HEK293 (cell line): ENCODE data around the gene MAP4K5.

Source experiments
- CTCF ChIA-PET: fragments of 350-600 bp; formaldehyde crosslinking; extraction: SDS; loops from one replicate; lab custom pipeline; 2021; ENCODE audit warnings: antibody characterized with exemption; lab: Yijun Ruan, JAX
- POLR2A ChIA-PET: fragments of 300-600 bp; formaldehyde crosslinking; extraction: SDS; loops from one replicate; lab custom pipeline; 2020; ENCODE audit warnings: antibody characterized with exemption, inconsistent platforms; lab: Yijun Ruan, JAX
- H3K27ac ChIP-seq: fragments of 200-500 bp; sonication (Bioruptor generic); 2 replicates; pipeline ENCODE4 v1.5.1; 2014; ENCODE audit warnings: low read depth, low read length, control low read depth, inconsistent platforms; ENCODE audit errors: extremely low read depth
- H3K36me3 ChIP-seq, 2 experiments: fragments of 200-500 bp in 1 of 2; sonication (Bioruptor generic) in 1 of 2; 1 replicate in 1 of 2; 2 replicates in 1 of 2; pipeline ENCODE4 v1.5.1; 2014 to 2017; ENCODE audit warnings: inconsistent platforms in 2 of 2, low read length in 2 of 2; ENCODE audit not compliant: control insufficient read depth in 2 of 2, insufficient read depth in 1 of 2
- H3K4me1 ChIP-seq: fragments of 200-500 bp; sonication (Bioruptor generic); 2 replicates; pipeline ENCODE4 v1.5.1; 2014; ENCODE audit warnings: mild to moderate bottlenecking, low read length, inconsistent platforms; ENCODE audit not compliant: control insufficient read depth, insufficient read depth
- H3K4me3 ChIP-seq: 2 replicates; pipeline ENCODE4 v1.5.1; 2011; ENCODE audit warnings: low read depth, mild to moderate bottlenecking, control low read depth, low read length, moderate library complexity
- H3K9me3 ChIP-seq: fragments of 200-500 bp; sonication (Bioruptor generic); 2 replicates; pipeline ENCODE4 v1.5.1; 2014; ENCODE audit warnings: low read depth, low read length, inconsistent platforms; ENCODE audit not compliant: control insufficient read depth, insufficient read depth
- BCL6B ChIP-seq: fragments of 450-650 bp; formaldehyde crosslinking; IDR thresholded peaks from 2 replicates; pipeline ENCODE4 v1.5.1; 2017; ENCODE audit warnings: missing biosample characterization, missing genetic modification characterization
- PRDM1 ChIP-seq: fragments of 450-650 bp; formaldehyde crosslinking; IDR thresholded peaks from 2 replicates; pipeline ENCODE4; 2016; ENCODE audit warnings: missing biosample characterization, missing genetic modification characterization
- TRIM28 ChIP-seq: IDR thresholded peaks from 2 replicates; pipeline ENCODE4 v1.6.1; 2011; ENCODE audit warnings: low read length, control low read depth, borderline replicate concordance
- YY1 ChIP-seq: fragments of 450-650 bp; formaldehyde crosslinking; IDR thresholded peaks from 2 replicates; pipeline ENCODE4 v1.5.1; 2018; ENCODE audit warnings: missing biosample characterization, missing genetic modification characterization
- ZBTB17 ChIP-seq: fragments of 450-650 bp; formaldehyde crosslinking; IDR thresholded peaks from 2 replicates; pipeline ENCODE4 v1.5.1; 2016; ENCODE audit warnings: missing biosample characterization, missing genetic modification characterization
- ZBTB20 ChIP-seq: fragments of 450-650 bp; formaldehyde crosslinking; IDR thresholded peaks from 2 replicates; pipeline ENCODE4 v1.5.1; 2016; ENCODE audit warnings: missing biosample characterization, missing genetic modification characterization
- ZNF184 ChIP-seq: fragments of 450-650 bp; IDR thresholded peaks from 2 replicates; pipeline ENCODE4 v1.5.1; 2018; ENCODE audit warnings: missing biosample characterization, mild to moderate bottlenecking, missing genetic modification characterization
- ZNF2 ChIP-seq: fragments of 450-650 bp; formaldehyde crosslinking; IDR thresholded peaks from 2 replicates; pipeline ENCODE4 v1.5.1; 2016; ENCODE audit warnings: missing biosample characterization, missing genetic modification characterization
- ZNF239 ChIP-seq: fragments of 450-650 bp; formaldehyde crosslinking; IDR thresholded peaks from 2 replicates; pipeline ENCODE4 v1.5.1; 2016; ENCODE audit warnings: missing biosample characterization, missing genetic modification characterization
- ZNF530 ChIP-seq: fragments of 450-650 bp; formaldehyde crosslinking; IDR thresholded peaks from 2 replicates; pipeline ENCODE4 v1.5.1; 2016; ENCODE audit warnings: low read depth, missing biosample characterization, missing genetic modification characterization
- ZNF555 ChIP-seq: fragments of 450-650 bp; formaldehyde crosslinking; conservative IDR thresholded peaks from 2 replicates; pipeline ENCODE4 v1.5.1; 2017; ENCODE audit warnings: missing biosample characterization, mild to moderate bottlenecking, missing genetic modification characterization, inconsistent platforms
- ZNF600 ChIP-seq: fragments of 450-650 bp; formaldehyde crosslinking; IDR thresholded peaks from 2 replicates; pipeline ENCODE4 v1.5.1; 2016; ENCODE audit warnings: missing biosample characterization, missing genetic modification characterization
- ZNF645 ChIP-seq: fragments of 450-650 bp; formaldehyde crosslinking; IDR thresholded peaks from 2 replicates; pipeline ENCODE4; 2016; ENCODE audit warnings: missing biosample characterization, missing genetic modification characterization
- ZNF658 ChIP-seq: fragments of 450-650 bp; formaldehyde crosslinking; IDR thresholded peaks from 2 replicates; pipeline ENCODE4; 2016; ENCODE audit warnings: missing biosample characterization, missing genetic modification characterization
- ZNF660 ChIP-seq: fragments of 450-650 bp; IDR thresholded peaks from 2 replicates; pipeline ENCODE4 v1.5.1; 2018; ENCODE audit warnings: missing biosample characterization, mild to moderate bottlenecking, missing genetic modification characterization
- ZNF704 ChIP-seq: fragments of 450-650 bp; formaldehyde crosslinking; IDR thresholded peaks from 2 replicates; pipeline ENCODE4 v1.5.1; 2016; ENCODE audit warnings: missing biosample characterization, missing genetic modification characterization
- ZSCAN4 ChIP-seq: fragments of 450-650 bp; formaldehyde crosslinking; IDR thresholded peaks from 2 replicates; pipeline ENCODE4 v1.5.1; 2017; ENCODE audit warnings: missing biosample characterization, missing genetic modification characterization
- ZXDB ChIP-seq: fragments of 450-650 bp; formaldehyde crosslinking; IDR thresholded peaks from 2 replicates; pipeline ENCODE4 v1.5.1; 2016; ENCODE audit warnings: missing biosample characterization, missing genetic modification characterization

Gene MAP4K5

GRCh38 chr14:50551877-50552276 lies 19.5 kb upstream of the MAP4K5 start:
- no peak overlapping the region for H3K27ac ChIP-seq
- no peak overlapping the region for H3K4me3 ChIP-seq
- ChIA-PET CTCF (no interaction called here), POLR2A (no interaction called here)
- no peaks in the 10 kb centered on the region for H3K9me3 ChIP-seq
- H3K4me1 ChIP-seq: no peaks in the 10 kb centered on the region
- TF ChIP-seq ZNF555 (tag by site-specific recombination): no peak
- TF ChIP-seq ZNF645 (tag by site-specific recombination): no peak
- no peak for TF ChIP-seq ZNF704 (tag by site-specific recombination)
- no peak for TF ChIP-seq ZNF658 (tag by site-specific recombination)
- no peak for TF ChIP-seq ZBTB20 (tag by site-specific recombination)
- no peaks in the 10 kb centered on the region for H3K36me3 ChIP-seq

- H3K9me3 ChIP-seq: no peaks in the 10 kb centered on the region
- H3K4me3 ChIP-seq: no peak overlapping the region
- TF ChIP-seq TRIM28 (no peak), ZNF184 (tag by site-specific recombination) (no peak), ZNF2 (no peak)
- TF ChIP-seq, all 188 proteins: peak for 0
- POLR2A ChIA-PET: no interaction called here
- CTCF ChIA-PET: interaction anchor here (3.0 kb wide), 1 partner anchor 228 kb away, joined by 8 read pairs; no protein-coding TSS in a partner anchor
- H3K27ac ChIP-seq: no peak overlapping the region
- no peaks in the 10 kb centered on the region for H3K36me3 ChIP-seq
- H3K4me1 ChIP-seq: no peaks in the 10 kb centered on the region
These were observed 17.9 kb upstream of the MAP4K5 start for GRCh38 chr14:50550294-50550693.

GRCh38 chr14:50545618-50546017 lies 13.2 kb upstream of the MAP4K5 start:
- TF ChIP-seq ZNF660 (peak; percentile 61; the same call in 1 of the 2 replicates), ZBTB17 (tag by site-specific recombination) (no peak)
- TF ChIP-seq, all 188 proteins: peak for 1
- Histone ChIP-seq H3K4me3 (no peak overlapping the region), H3K9me3 (no peaks in the 10 kb centered on the region), H3K36me3 (no peaks in the 10 kb centered on the region), H3K4me1 (no peaks in the 10 kb centered on the region), H3K27ac (no peak overlapping the region)
- ChIA-PET CTCF (interaction anchor here (0.6 to 1.6 kb wide), 3 partner anchors 9 to 383 kb away, joined by 3 to 4 read pairs (median 3); no protein-coding TSS in a partner anchor), POLR2A (interaction anchor here (0.6 kb wide), 1 partner anchor 19 kb away, joined by 5 read pairs; no protein-coding TSS in a partner anchor)

GRCh38 chr14:50544911-50545310 lies 12.5 kb upstream of the MAP4K5 start:
- POLR2A ChIA-PET: no interaction called here
- CTCF ChIA-PET: interaction anchor here (0.6 to 1.6 kb wide), 3 partner anchors 226 to 383 kb away, joined by 3 to 4 read pairs (median 4); no protein-coding TSS in a partner anchor
- Histone ChIP-seq H3K4me3 (no peak overlapping the region), H3K9me3 (no peaks in the 10 kb centered on the region), H3K27ac (no peak overlapping the region), H3K36me3 (no peaks in the 10 kb centered on the region)
- TF ChIP-seq BCL6B (no peak), ZSCAN4 (tag by site-specific recombination) (no peak), ZNF239 (tag by site-specific recombination) (no peak), ZNF530 (tag by site-specific recombination) (no peak), YY1 (tag by site-specific recombination) (no peak), ZXDB (tag by site-specific recombination) (no peak), PRDM1 (tag by site-specific recombination) (no peak), ZNF600 (tag by site-specific recombination) (no peak)
- TF ChIP-seq, all 188 proteins: peak for 0
- no peaks in the 10 kb centered on the region for H3K4me1 ChIP-seq
